Measurements from ENCODE around the gene PSG5. TPM values are rescaled to one million over a fixed set of nuclear protein-coding genes. Genes with fewer than 3 reads are reported as not detected.
"Not testable (repeated sequence)": the region's sequence is repeated elsewhere in the genome, so short reads cannot be mapped to it uniquely, and the experiment has no call there.

PSG5 gene
- not detected in 2 replicates for total RNA-seq
- long read RNA-seq, result 0 reads

DNA sequence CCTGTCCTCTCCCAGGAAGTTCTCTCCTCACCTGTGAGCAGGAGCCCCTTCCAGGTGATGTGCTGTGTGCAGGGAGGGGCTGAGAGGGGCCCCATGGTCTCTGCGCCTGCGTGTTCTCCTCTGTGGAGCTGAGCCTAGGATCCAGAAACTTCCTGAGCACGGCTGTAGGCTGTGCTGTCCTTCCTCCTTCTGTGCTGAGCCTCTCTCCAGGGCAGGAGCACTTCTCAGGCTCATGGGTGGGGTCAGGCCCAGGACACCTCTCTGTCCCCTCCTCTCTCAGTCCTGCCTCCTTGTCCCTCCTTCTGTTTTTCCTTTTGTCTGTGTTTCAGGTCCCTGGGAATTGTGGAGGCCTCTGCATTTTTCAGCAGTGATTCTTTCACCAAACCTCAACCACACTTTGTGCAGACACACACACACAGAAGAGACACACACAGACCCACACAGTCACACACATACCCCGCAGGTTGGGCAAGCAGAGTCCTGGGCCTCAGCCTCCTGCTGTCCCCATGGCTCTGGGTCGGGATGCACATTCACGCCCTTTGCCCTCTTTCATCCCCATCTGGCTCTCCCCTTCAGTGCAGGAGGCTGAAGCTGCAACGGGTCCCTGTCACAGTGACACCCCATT, at the start of gene PSG5:
Gene PSG5 (minus strand): TSS at position 226 of the 625 bp plus-strand sequence. CDS start 131 bp downstream, at position 95.
- not testable (repeated sequence) for H3K27me3 Mint-ChIP-seq (ENCODE audit: unreplicated experiment)

DNA sequence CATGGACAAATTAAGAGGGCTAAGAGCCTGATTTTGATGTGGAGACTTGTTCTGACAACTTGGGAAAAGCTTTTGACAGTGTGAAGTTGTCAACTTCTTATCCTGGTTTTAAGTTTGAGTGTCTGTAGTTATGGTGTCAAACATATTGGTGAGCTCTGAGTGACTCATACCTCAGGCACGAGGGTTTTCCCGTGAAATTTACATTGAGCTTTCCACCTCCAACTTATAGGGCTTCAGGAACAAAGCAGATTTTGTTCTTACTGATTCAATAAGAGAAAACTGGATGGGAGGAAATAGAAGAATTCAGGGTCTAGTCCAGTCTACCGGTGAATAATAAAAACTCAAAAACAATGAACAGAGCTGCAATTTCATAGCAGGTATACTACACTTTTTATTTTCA, 49.4 kb upstream of the PSG5 start:
- not testable (repeated sequence) for H3K4me3 Mint-ChIP-seq (ENCODE audit: unreplicated experiment); H3K4me1 Mint-ChIP-seq (ENCODE audit: unreplicated experiment); H3K27me3 Mint-ChIP-seq (ENCODE audit: unreplicated experiment); H3K36me3 Mint-ChIP-seq (ENCODE audit: unreplicated experiment); H3K27ac Mint-ChIP-seq (ENCODE audit: unreplicated experiment); DNase-seq (ENCODE audit: extremely low spot score, unreplicated experiment); H3K9me3 Mint-ChIP-seq (ENCODE audit: unreplicated experiment)

More for the DNA sequence above, at the start of gene PSG5:
- H3K36me3 Mint-ChIP-seq (ENCODE audit: unreplicated experiment); H3K4me3 Mint-ChIP-seq (ENCODE audit: unreplicated experiment); H3K9me3 Mint-ChIP-seq (ENCODE audit: unreplicated experiment); H3K4me1 Mint-ChIP-seq (ENCODE audit: unreplicated experiment); DNase-seq (ENCODE audit: extremely low spot score, unreplicated experiment); H3K27ac Mint-ChIP-seq (ENCODE audit: unreplicated experiment): not testable (repeated sequence)

- Mint-ChIP-seq H3K4me3 (ENCODE audit: unreplicated experiment) (no peak overlapping the region), H3K27me3 (ENCODE audit: unreplicated experiment) (no peaks in the 10 kb centered on the region), H3K27ac (ENCODE audit: unreplicated experiment) (no peak overlapping the region), H3K4me1 (ENCODE audit: unreplicated experiment) (no peaks in the 10 kb centered on the region), H3K9me3 (ENCODE audit: unreplicated experiment) (peaks cover 5% of the 10 kb centered on the region), H3K36me3 (ENCODE audit: unreplicated experiment) (no peaks in the 10 kb centered on the region)
- TF ChIP-seq, protein P1, sequence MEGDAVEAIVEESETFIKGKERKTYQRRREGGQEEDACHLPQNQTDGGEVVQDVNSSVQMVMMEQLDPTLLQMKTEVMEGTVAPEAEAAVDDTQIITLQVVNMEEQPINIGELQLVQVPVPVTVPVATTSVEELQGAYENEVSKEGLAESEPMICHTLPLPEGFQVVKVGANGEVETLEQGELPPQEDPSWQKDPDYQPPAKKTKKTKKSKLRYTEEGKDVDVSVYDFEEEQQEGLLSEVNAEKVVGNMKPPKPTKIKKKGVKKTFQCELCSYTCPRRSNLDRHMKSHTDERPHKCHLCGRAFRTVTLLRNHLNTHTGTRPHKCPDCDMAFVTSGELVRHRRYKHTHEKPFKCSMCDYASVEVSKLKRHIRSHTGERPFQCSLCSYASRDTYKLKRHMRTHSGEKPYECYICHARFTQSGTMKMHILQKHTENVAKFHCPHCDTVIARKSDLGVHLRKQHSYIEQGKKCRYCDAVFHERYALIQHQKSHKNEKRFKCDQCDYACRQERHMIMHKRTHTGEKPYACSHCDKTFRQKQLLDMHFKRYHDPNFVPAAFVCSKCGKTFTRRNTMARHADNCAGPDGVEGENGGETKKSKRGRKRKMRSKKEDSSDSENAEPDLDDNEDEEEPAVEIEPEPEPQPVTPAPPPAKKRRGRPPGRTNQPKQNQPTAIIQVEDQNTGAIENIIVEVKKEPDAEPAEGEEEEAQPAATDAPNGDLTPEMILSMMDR (IDR thresholded peaks at IDR 0.05), result no peak
- DNase-seq (ENCODE audit: extremely low spot score, unreplicated experiment), result no peak
Measured at GRCh38 chr19:43229315-43229714, 43.0 kb upstream of the PSG5 start.

DNA sequence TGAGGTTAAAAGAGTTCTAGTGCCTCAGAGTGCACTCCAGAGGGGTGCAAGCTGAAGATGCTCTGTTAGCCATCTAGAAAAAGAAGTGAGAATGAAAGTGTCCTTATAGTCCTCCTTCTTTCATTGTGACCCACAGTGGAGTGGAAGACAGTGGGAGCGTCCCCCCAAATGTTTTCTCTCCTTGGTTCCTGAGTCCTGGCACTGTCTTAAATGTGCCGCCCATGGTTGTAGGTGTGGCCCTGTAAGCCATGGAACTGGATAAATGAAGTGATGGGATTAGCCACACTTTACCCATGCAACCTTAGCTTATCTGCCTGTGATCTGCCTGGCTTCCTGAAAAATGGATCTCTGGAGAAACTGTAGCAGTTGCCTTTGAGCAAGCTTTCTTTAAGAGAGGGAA, 42.4 kb upstream of the PSG5 start:
- not testable (repeated sequence) for H3K4me1 Mint-ChIP-seq (ENCODE audit: unreplicated experiment); H3K27ac Mint-ChIP-seq (ENCODE audit: unreplicated experiment); H3K36me3 Mint-ChIP-seq (ENCODE audit: unreplicated experiment); DNase-seq (ENCODE audit: extremely low spot score, unreplicated experiment); H3K27me3 Mint-ChIP-seq (ENCODE audit: unreplicated experiment); H3K4me3 Mint-ChIP-seq (ENCODE audit: unreplicated experiment); H3K9me3 Mint-ChIP-seq (ENCODE audit: unreplicated experiment)

DNA sequence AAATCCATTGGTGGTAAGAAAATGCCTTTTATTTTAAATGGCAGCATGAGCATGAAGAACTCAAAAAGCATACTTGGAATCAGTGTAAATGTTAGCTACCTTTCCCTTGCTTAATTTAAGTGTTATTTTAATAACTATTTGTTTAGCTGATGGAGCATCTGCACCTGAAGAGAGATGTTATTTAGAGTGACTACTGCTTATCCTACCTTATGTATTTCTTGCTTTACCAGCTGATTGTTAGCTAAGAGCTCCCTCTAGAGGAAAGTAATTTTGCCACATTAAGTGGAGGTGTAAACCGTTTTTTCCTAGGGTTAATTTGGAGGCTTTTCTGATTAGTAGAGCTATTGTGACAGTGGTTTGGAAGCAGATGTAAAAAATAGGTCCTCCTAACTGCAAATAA, 40.6 kb upstream of the PSG5 start:
- H3K27ac Mint-ChIP-seq (ENCODE audit: unreplicated experiment); H3K9me3 Mint-ChIP-seq (ENCODE audit: unreplicated experiment); DNase-seq (ENCODE audit: extremely low spot score, unreplicated experiment); H3K27me3 Mint-ChIP-seq (ENCODE audit: unreplicated experiment); H3K4me1 Mint-ChIP-seq (ENCODE audit: unreplicated experiment); H3K36me3 Mint-ChIP-seq (ENCODE audit: unreplicated experiment); H3K4me3 Mint-ChIP-seq (ENCODE audit: unreplicated experiment): not testable (repeated sequence)

DNA sequence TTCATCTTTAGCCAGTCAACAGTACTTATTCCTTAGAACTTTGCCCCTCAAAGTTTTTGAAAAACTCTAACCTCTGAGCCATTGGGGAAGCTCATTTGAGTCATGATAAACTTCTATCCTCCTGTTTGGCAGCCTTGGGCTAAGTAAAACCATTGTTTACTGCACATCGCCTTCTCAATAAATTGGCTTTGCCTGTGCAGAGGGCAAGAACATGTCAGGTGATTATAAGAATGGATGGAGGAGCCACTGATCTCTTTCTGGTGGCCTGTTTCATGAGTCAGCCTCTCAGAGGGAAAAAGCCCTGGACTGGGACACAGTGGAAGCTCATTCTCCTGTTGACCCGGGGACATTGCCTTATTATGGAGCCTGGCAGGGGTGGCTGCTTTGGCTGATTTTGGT, 38.5 kb upstream of the PSG5 start:
- Mint-ChIP-seq H3K27me3 (ENCODE audit: unreplicated experiment) (no peaks in the 10 kb centered on the region), H3K4me1 (ENCODE audit: unreplicated experiment) (no peaks in the 10 kb centered on the region), H3K9me3 (ENCODE audit: unreplicated experiment) (peaks cover 5% of the 10 kb centered on the region), H3K27ac (ENCODE audit: unreplicated experiment) (no peak overlapping the region), H3K36me3 (ENCODE audit: unreplicated experiment) (no peaks in the 10 kb centered on the region), H3K4me3 (ENCODE audit: unreplicated experiment) (no peak overlapping the region)
- TF ChIP-seq, protein P1 (IDR thresholded peaks at IDR 0.05), result no peak
- DNase-seq (ENCODE audit: extremely low spot score, unreplicated experiment), result no peak

GRCh38 chr19:43224201-43224854, 38.0 kb upstream of the PSG5 start:
- H3K27ac Mint-ChIP-seq (ENCODE audit: unreplicated experiment); H3K4me3 Mint-ChIP-seq (ENCODE audit: unreplicated experiment); H3K27me3 Mint-ChIP-seq (ENCODE audit: unreplicated experiment); H3K9me3 Mint-ChIP-seq (ENCODE audit: unreplicated experiment); H3K36me3 Mint-ChIP-seq (ENCODE audit: unreplicated experiment); H3K4me1 Mint-ChIP-seq (ENCODE audit: unreplicated experiment); DNase-seq (ENCODE audit: extremely low spot score, unreplicated experiment): not testable (repeated sequence)

DNA sequence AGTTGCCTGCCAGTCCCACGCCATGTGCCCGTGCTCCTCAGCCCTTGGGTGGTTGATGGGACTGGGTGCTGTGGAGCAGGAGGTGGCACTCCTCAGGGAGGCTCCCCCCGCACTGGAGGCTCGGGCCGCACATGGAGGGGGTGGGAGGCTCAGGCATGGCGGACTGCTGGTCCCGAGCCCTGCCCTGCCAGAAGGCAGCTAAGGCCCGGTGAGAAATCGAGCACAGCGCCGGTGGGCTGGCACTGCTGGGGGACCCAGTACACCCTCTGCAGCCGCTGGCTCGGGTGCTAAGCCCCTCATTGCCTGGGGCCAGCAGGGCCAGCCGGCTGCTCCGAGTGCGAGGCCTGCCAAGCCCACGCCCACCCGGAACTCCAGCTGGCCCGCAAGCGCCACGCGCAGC, 35.6 kb upstream of the PSG5 start:
- H3K9me3 Mint-ChIP-seq (ENCODE audit: unreplicated experiment); H3K36me3 Mint-ChIP-seq (ENCODE audit: unreplicated experiment): not testable (repeated sequence)

DNA sequence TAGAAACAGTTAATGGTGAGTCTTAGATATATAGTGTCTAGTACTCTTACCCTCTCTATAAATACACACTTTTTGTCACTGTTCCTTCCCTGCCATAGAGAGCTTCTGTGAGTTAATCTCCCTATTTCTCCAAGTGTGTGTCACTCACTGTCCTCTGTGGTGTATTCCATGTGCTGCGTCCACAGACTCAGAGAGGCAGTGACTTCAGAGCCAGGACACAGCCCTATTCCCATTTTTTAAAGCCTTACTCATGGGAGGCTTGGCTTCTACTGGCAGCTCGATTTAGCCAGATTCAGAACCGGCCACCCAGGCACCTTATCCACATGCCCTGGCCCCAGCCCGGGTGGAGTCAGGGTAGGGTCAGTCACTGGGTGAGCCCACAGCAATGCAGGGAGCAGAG, 32.8 kb upstream of the PSG5 start:
- H3K27ac Mint-ChIP-seq (ENCODE audit: unreplicated experiment); H3K36me3 Mint-ChIP-seq (ENCODE audit: unreplicated experiment); DNase-seq (ENCODE audit: extremely low spot score, unreplicated experiment); H3K4me1 Mint-ChIP-seq (ENCODE audit: unreplicated experiment); H3K9me3 Mint-ChIP-seq (ENCODE audit: unreplicated experiment); H3K27me3 Mint-ChIP-seq (ENCODE audit: unreplicated experiment); H3K4me3 Mint-ChIP-seq (ENCODE audit: unreplicated experiment): not testable (repeated sequence)

More for the DNA sequence above, 35.6 kb upstream of the PSG5 start:
- H3K27ac Mint-ChIP-seq (ENCODE audit: unreplicated experiment); DNase-seq (ENCODE audit: extremely low spot score, unreplicated experiment); H3K27me3 Mint-ChIP-seq (ENCODE audit: unreplicated experiment); H3K4me1 Mint-ChIP-seq (ENCODE audit: unreplicated experiment); H3K4me3 Mint-ChIP-seq (ENCODE audit: unreplicated experiment): not testable (repeated sequence)

DNA sequence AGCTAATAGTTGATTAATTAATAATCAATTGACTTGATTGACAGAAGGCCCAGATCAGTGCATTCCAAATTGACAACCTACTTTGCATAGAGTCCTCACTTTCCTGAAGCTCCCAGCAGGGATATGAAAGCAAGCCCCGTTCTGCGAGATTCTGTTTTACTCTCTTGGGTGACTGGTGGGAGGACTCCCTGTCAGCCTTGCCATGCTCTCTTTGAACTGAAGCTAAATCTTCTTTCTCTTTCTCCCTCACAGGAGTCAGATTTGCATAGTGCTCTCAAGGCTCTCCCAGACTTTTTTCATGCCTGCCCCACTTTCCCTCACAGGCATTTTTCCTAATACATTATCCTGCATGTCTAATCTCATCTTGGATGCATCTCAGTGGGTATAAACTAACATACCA, 29.5 kb upstream of the PSG5 start:
- H3K4me1 Mint-ChIP-seq (ENCODE audit: unreplicated experiment); H3K9me3 Mint-ChIP-seq (ENCODE audit: unreplicated experiment); H3K36me3 Mint-ChIP-seq (ENCODE audit: unreplicated experiment); H3K4me3 Mint-ChIP-seq (ENCODE audit: unreplicated experiment); H3K27ac Mint-ChIP-seq (ENCODE audit: unreplicated experiment); H3K27me3 Mint-ChIP-seq (ENCODE audit: unreplicated experiment); DNase-seq (ENCODE audit: extremely low spot score, unreplicated experiment): not testable (repeated sequence)

Data from osteocyte (in vitro differentiated cells).